GM23338 (cell line): ENCODE measurements around the gene PPIL1. TPM values are rescaled to one million over a fixed set of nuclear protein-coding genes. Genes with fewer than 3 reads are reported as not detected.
A peak's percentile ranks its signal among the peaks of the same experiment; 100 is the strongest.

ENCODE experiments used
- ATAC-seq: fragments of 200-7000 bp; cut with Tn5 transposase; 3 replicates; pipeline ENCODE4 v1.9.1; 2020
- DNase-seq: peaks from one replicate; pipeline ENCODE4 v3.0.0-alpha.2; 2015; ENCODE audit warnings: low spot score
- H2AFZ ChIP-seq: fragments of 200-600 bp; sonication (generic); 2 replicates; pipeline ENCODE4 v1.8.0; 2016; ENCODE audit warnings: antibody characterized with exemption, mild to moderate bottlenecking, moderate library complexity
- H3F3A ChIP-seq: fragments of 200-600 bp; sonication (generic); replicated peaks from 2 replicates; pipeline ENCODE4 v1.8.0; 2017; ENCODE audit warnings: antibody characterized with exemption, mixed run types, low read depth
- H3K27ac ChIP-seq: fragments of 200-600 bp; sonication (generic); 2 replicates; pipeline ENCODE4 v1.6.1; 2016; ENCODE audit warnings: low read depth
- H3K27me3 ChIP-seq: fragments of 200-600 bp; sonication (generic); 2 replicates; pipeline ENCODE4 v1.8.0; 2016; ENCODE audit warnings: mild to moderate bottlenecking, mixed run types, moderate library complexity; ENCODE audit not compliant: insufficient read depth
- H3K36me3 ChIP-seq: fragments of 200-600 bp; sonication (generic); 2 replicates; pipeline ENCODE4 v1.8.0; 2016; ENCODE audit warnings: mild to moderate bottlenecking; ENCODE audit not compliant: insufficient read depth
- H3K4me1 ChIP-seq: fragments of 200-600 bp; sonication (generic); 2 replicates; pipeline ENCODE4 v1.8.0; 2016; ENCODE audit warnings: mild to moderate bottlenecking, moderate library complexity; ENCODE audit not compliant: insufficient read depth
- H3K4me2 ChIP-seq: fragments of 200-600 bp; sonication (generic); 2 replicates; pipeline ENCODE4 v1.7.1; 2017; ENCODE audit warnings: mixed run types
- H3K4me3 ChIP-seq: fragments of 200-600 bp; sonication (generic); 2 replicates; pipeline ENCODE4 v1.6.1; 2016; ENCODE audit warnings: mixed run types
- H3K79me2 ChIP-seq: fragments of 200-600 bp; sonication (generic); replicated peaks from 2 replicates; pipeline ENCODE4 v1.8.0; 2017; ENCODE audit warnings: mild to moderate bottlenecking; ENCODE audit not compliant: insufficient read depth
- H3K9me2 ChIP-seq: fragments of 200-600 bp; sonication (generic); 2 replicates; pipeline ENCODE4 v1.8.0; 2017; ENCODE audit not compliant: insufficient read depth
- H4K20me1 ChIP-seq: fragments of 200-600 bp; sonication (generic); replicated peaks from 2 replicates; pipeline ENCODE4 v1.8.0; 2017; ENCODE audit warnings: mild to moderate bottlenecking; ENCODE audit not compliant: insufficient read depth
- H3K27ac Mint-ChIP-seq: 2 replicates; pipeline ENCODE4 v1.8.0; 2020; ENCODE audit warnings: inconsistent platforms, mild to moderate bottlenecking, moderate library complexity, mixed read lengths
- H3K27me3 Mint-ChIP-seq: 3 replicates; pipeline ENCODE4 v1.8.0; 2022; ENCODE audit warnings: low read depth, mild to moderate bottlenecking, moderate library complexity, mixed read lengths, inconsistent platforms; ENCODE audit not compliant: insufficient read depth, poor library complexity
- H3K36me3 Mint-ChIP-seq: 3 replicates; pipeline ENCODE4 v1.8.0; 2021; ENCODE audit warnings: low read depth, mild to moderate bottlenecking, inconsistent platforms, moderate library complexity, mixed read lengths
- H3K4me1 Mint-ChIP-seq: 3 replicates; pipeline ENCODE4 v1.8.0; 2020; ENCODE audit warnings: mild to moderate bottlenecking, inconsistent platforms, mixed read lengths
- H3K4me3 Mint-ChIP-seq: 3 replicates; pipeline ENCODE4 v1.8.0; 2021; ENCODE audit warnings: moderate library complexity, mild to moderate bottlenecking, inconsistent platforms, mixed read lengths
- H3K9me3 Mint-ChIP-seq: 3 replicates; pipeline ENCODE4 v1.8.0; 2020; ENCODE audit warnings: moderate library complexity, mild to moderate bottlenecking, inconsistent platforms, mixed read lengths
- CREB1 ChIP-seq: fragments of 250-450 bp; sonication (Bioruptor Pico); IDR thresholded peaks from 2 replicates; pipeline ENCODE4 v1.5.0; 2020; ENCODE audit warnings: low read depth, mild to moderate bottlenecking, moderate library complexity
- ETS1 ChIP-seq: IDR thresholded peaks from 2 replicates; pipeline ENCODE4 v1.6.1; 2016; ENCODE audit warnings: antibody characterized with exemption
- EZH2 ChIP-seq: fragments of 200-600 bp; sonication (generic); IDR thresholded peaks from one replicate; pipeline ENCODE4 v1.8.0; 2017; ENCODE audit warnings: antibody characterized with exemption, mild to moderate bottlenecking, low read depth; ENCODE audit not compliant: unreplicated experiment
- JUNB ChIP-seq: IDR thresholded peaks from one replicate; pipeline ENCODE4 v1.6.1; 2016; ENCODE audit warnings: antibody characterized with exemption; ENCODE audit not compliant: unreplicated experiment
- POLR2AphosphoS5 ChIP-seq: IDR thresholded peaks from 2 replicates; pipeline ENCODE4 v1.6.1; 2016; ENCODE audit warnings: antibody characterized with exemption, low read depth
- ZNF462 ChIP-seq: fragments of 250-450 bp; sonication (Bioruptor Pico); IDR thresholded peaks from 2 replicates; pipeline ENCODE4 v1.5.0; 2020; ENCODE audit warnings: mild to moderate bottlenecking, moderate library complexity
- polyA plus RNA-seq: library from polyadenylated mRNA; unstranded; fragments of >200 nt; fragmentation: Nextera tagmentation; extraction: Ambion mirVana; gene quantifications from 2 replicates; pipeline ENCODE4 v1.2.1, GENCODE V29; 2016
- total RNA-seq: library from RNA; depleted of rRNA; stranded (reverse); fragments of >200 nt; shearing (Covaris generic); gene quantifications from 2 replicates; pipeline ENCODE4 v1.2.3, GENCODE V29; 2014
- TF ChIP-seq, protein P1 (sequence below), 2 experiments: fragments of 200-600 bp in 1 of 2; sonication (generic) in 1 of 2; conservative IDR thresholded peaks; 2 replicates each; pipeline versions ENCODE4 v1.5.1 to v1.6.1; 2016 to 2017; ENCODE audit warnings: antibody characterized with exemption in 2 of 2, low read depth in 2 of 2, mild to moderate bottlenecking in 2 of 2, moderate library complexity in 1 of 2

The PPIL1 gene
- total and polyA plus RNA-seq, 2 experiments from 2014 or later = 57.3 to 79.4 TPM

DNA sequence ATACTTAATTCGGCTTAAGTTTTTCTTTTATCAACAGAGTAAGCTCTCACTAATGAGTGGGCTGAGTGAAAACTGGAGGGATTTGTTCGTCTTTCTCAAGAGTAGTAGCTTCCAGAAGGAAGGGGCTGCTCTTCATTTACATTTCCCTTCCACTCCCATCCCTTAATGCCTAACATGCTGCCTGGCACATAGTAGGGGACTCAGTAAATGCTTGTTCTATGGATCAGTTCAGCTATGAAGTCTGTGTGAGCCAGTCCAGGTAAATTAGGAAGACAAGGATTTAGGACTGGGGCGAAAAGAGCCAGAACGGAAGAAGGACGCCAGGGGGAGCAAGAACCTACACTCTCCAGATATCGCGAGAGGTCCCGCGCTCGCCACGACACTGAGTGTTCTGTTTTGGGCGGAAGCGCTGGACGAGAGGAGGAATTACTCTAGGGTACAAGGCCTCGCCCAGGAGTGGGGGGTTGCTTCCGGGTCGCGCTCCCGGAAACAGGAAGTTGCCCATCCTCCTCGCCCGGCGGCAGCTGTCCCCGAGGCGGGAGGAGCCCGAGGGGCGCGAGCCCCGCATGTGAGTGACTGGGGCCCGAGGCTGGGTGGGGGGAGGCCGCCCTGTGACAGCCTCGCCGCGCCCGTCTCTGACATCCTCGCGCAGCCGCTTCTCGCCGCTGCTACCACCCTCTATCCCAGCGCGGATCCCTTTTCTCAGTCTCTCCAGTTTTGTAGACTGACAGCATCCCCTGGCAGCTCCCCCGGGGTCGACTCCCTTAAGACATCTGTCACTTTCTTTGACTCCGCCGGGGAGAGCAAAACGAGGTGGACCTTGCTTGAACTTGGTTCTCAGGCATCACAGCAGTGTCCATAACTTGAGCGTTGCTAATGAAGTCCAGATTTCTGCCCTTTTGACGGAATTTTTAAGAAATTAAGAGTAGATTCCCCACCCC lies 11.1 kb upstream of the PPIL1 start, which contains the start of gene C6orf89:
Gene C6orf89, plus strand, starts transcription at position 492 of the 941 bp plus-strand sequence. CDS start 13,493 bp downstream, outside the sequence.
- peak within 1 kb of the TSS; percentile 64 for H3K27ac ChIP-seq
- no peaks in the 10 kb centered on the region for H4K20me1 ChIP-seq
- H3K4me2 ChIP-seq = peak within 1 kb of the TSS; percentile 84
- peaks cover 9% of the 10 kb centered on the region; the same call in 1 of the 2 replicates for H3K4me1 ChIP-seq
- Mint-ChIP-seq H3K9me3 (peaks cover 5% of the 10 kb centered on the region; the same call in 2 of the 3 replicates), H3K27me3 (no peaks in the 10 kb centered on the region), H3K4me3 (peak within 1 kb of the TSS; percentile 91), H3K27ac (peak within 1 kb of the TSS; percentile 93), H3K4me1 (peaks cover 8% of the 10 kb centered on the region; the same call in 2 of the 3 replicates), H3K36me3 (no peaks in the 10 kb centered on the region; the same call in 2 of the 3 replicates)
- no peaks in the 10 kb centered on the region for H3F3A ChIP-seq
- peak; percentile 99 for DNase-seq
- H3K9me2 ChIP-seq = no peaks in the 10 kb centered on the region
- no peak for TF ChIP-seq JUNB
- TF ChIP-seq ETS1 = peak; percentile 91
- peak; percentile 62 for TF ChIP-seq POLR2AphosphoS5
- TF ChIP-seq EZH2 = no peak
- TF ChIP-seq, protein P1, sequence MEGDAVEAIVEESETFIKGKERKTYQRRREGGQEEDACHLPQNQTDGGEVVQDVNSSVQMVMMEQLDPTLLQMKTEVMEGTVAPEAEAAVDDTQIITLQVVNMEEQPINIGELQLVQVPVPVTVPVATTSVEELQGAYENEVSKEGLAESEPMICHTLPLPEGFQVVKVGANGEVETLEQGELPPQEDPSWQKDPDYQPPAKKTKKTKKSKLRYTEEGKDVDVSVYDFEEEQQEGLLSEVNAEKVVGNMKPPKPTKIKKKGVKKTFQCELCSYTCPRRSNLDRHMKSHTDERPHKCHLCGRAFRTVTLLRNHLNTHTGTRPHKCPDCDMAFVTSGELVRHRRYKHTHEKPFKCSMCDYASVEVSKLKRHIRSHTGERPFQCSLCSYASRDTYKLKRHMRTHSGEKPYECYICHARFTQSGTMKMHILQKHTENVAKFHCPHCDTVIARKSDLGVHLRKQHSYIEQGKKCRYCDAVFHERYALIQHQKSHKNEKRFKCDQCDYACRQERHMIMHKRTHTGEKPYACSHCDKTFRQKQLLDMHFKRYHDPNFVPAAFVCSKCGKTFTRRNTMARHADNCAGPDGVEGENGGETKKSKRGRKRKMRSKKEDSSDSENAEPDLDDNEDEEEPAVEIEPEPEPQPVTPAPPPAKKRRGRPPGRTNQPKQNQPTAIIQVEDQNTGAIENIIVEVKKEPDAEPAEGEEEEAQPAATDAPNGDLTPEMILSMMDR (conservative IDR thresholded peaks at IDR 0.05; ENCODE audit: low read depth in 2 of 2) = peak; percentile 74 to 87
- TF ChIP-seq ZNF462 (CRISPR knock-in tag) = no peak
- peak; percentile 56; the same call in 1 of the 2 replicates for TF ChIP-seq CREB1 (CRISPR knock-in tag)
- H3K36me3 ChIP-seq = no peaks in the 10 kb centered on the region
- H2AFZ ChIP-seq = peak within 1 kb of the TSS; percentile 80
- peak; percentile 99 for ATAC-seq
- peak within 1 kb of the TSS; percentile 66 for H3K4me3 ChIP-seq
- H3K79me2 ChIP-seq = no peaks in the 10 kb centered on the region
- H3K27me3 ChIP-seq = no peaks in the 10 kb centered on the region
